Peyer's patch (tissue), 4 donors: ENCODE measurements around the gene CERT1.

Experiments
- CTCF ChIP-seq, 6 experiments: fragments of 450-650 bp in 4 of 6; fragments of 200-600 bp in 2 of 6; sonication (generic) in 1 of 6; IDR thresholded peaks; one replicate each; pipeline ENCODE4 v1.5.1; 2017 to 2019; ENCODE audit warnings: antibody characterized with exemption in 6 of 6, mild to moderate bottlenecking in 3 of 6, moderate library complexity in 1 of 6
- POLR2A ChIP-seq, 2 donors: fragments of 450-650 bp; IDR thresholded peaks; one replicate each; pipeline ENCODE4 v1.5.1; 2017; ENCODE audit warnings: antibody characterized with exemption in 2 of 2, mild to moderate bottlenecking in 2 of 2, moderate library complexity in 2 of 2

- TF ChIP-seq CTCF (IDR thresholded peaks at IDR 0.05) (no peak), POLR2A (IDR thresholded peaks at IDR 0.05) (no peak)
Measured at GRCh38 chr5:75351139-75351926, 160.1 kb downstream of the CERT1 start.
